Keratinocyte (primary cell): ENCODE data around the gene CEACAM18.

ENCODE experiments used
- CTCF ChIP-seq, 3 experiments: IDR thresholded peaks in 1 of 3; conservative IDR thresholded peaks in 1 of 3; optimal IDR thresholded peaks in 1 of 3; 2 replicates in 2 of 3; 3 replicates in 1 of 3; pipeline versions ENCODE3 to v1.5.1; 2011; ENCODE audit warnings: low read length in 3 of 3, mild to moderate bottlenecking in 3 of 3, moderate library complexity in 2 of 3, control low read depth in 1 of 3, inconsistent platforms in 1 of 3; ENCODE audit not compliant: insufficient read depth in 2 of 3; ENCODE audit errors: extremely low read depth in 1 of 3
- EZH2 ChIP-seq: IDR thresholded peaks from one replicate; pipeline ENCODE4 v1.6.1; 2012; ENCODE audit warnings: inconsistent platforms, mild to moderate bottlenecking, low read length, moderate library complexity

GRCh38 chr19:51539821-51540366 is 61.6 kb downstream of the CEACAM18 start:
- TF ChIP-seq CTCF (optimal IDR thresholded peaks at IDR 0.05 in 1 of 3, IDR thresholded peaks at IDR 0.05 in 1 of 3, conservative IDR thresholded peaks at IDR 0.05 in 1 of 3; ENCODE audit: extremely low read depth in 1 of 3, insufficient read depth in 2 of 3, low read length in 3 of 3) (no peak), EZH2 (no peak)
